Measurements from ENCODE around the gene ATP2B2.
A peak's percentile ranks its signal among the peaks of the same experiment; 100 is the strongest.

The ATP2B2 gene

GRCh38 chr3:10453431-10454163, 51.8 kb downstream of the ATP2B2 start:
- peaks cover 0 to 24% (median 0%) of the 10 kb centered on the region in 11 experiments; a peak in 4 of 22 replicates for H4K20me1 ChIP-seq
- H3K9me3 ChIP-seq (replicated peaks in 1 of 11): no peaks in the 10 kb centered on the region
- H3K4me2 ChIP-seq: peak overlapping the region in 7 of 11 experiments; percentile 79 to 95 (median 91); a peak in 12 of 22 replicates
- peaks cover 0 to 11% (median 0%) of the 10 kb centered on the region in 11 experiments; a peak in 3 of 22 replicates for H3K36me3 ChIP-seq
- no peak overlapping the region for H3K27ac ChIP-seq
- TF ChIP-seq Cebpa-rat (IDR thresholded peaks at IDR 0.05): no peak
- H3K4me3 ChIP-seq: no peak overlapping the region
- H3K27me3 ChIP-seq: no peaks in the 10 kb centered on the region
- peaks cover 39 to 95% (median 64%) of the 10 kb centered on the region in 10 experiments for H3K4me1 ChIP-seq
- H3K9ac ChIP-seq: no peak overlapping the region

GRCh38 chr3:10450494-10451440, 54.6 kb downstream of the ATP2B2 start:
- Histone ChIP-seq H3K4me1 (peaks cover 33 to 96% (median 60%) of the 10 kb centered on the region in 10 experiments), H3K4me3 (no peak overlapping the region), H4K20me1 (peaks cover 0 to 22% (median 0%) of the 10 kb centered on the region in 11 experiments; a peak in 2 of 22 replicates), H3K9ac (no peak overlapping the region), H3K9me3 (replicated peaks in 1 of 11) (no peaks in the 10 kb centered on the region), H3K36me3 (peaks cover 0 to 17% (median 0%) of the 10 kb centered on the region in 11 experiments; a peak in 3 of 22 replicates), H3K4me2 (peak overlapping the region in 4 of 11 experiments; percentile 4 to 26 (median 17); a peak in 6 of 22 replicates), H3K27me3 (no peaks in the 10 kb centered on the region), H3K27ac (no peak overlapping the region)
- no peak for TF ChIP-seq Cebpa-rat (IDR thresholded peaks at IDR 0.05)

- Histone ChIP-seq H3K9me3 (replicated peaks in 1 of 11) (no peaks in the 10 kb centered on the region), H3K4me1 (peaks cover 33 to 96% (median 60%) of the 10 kb centered on the region in 10 experiments), H3K36me3 (peaks cover 0 to 17% (median 0%) of the 10 kb centered on the region in 11 experiments; a peak in 3 of 22 replicates), H3K4me2 (peak overlapping the region in 1 of 11 experiments; percentile 11; a peak in 1 of 22 replicates), H3K4me3 (no peak overlapping the region), H4K20me1 (peaks cover 0 to 22% (median 0%) of the 10 kb centered on the region in 11 experiments; a peak in 3 of 22 replicates), H3K27ac (no peak overlapping the region), H3K9ac (no peak overlapping the region), H3K27me3 (no peaks in the 10 kb centered on the region)
- no peak for TF ChIP-seq Cebpa-rat (IDR thresholded peaks at IDR 0.05)
Measured at GRCh38 chr3:10449436-10449835, 56.0 kb downstream of the ATP2B2 start.

DNA sequence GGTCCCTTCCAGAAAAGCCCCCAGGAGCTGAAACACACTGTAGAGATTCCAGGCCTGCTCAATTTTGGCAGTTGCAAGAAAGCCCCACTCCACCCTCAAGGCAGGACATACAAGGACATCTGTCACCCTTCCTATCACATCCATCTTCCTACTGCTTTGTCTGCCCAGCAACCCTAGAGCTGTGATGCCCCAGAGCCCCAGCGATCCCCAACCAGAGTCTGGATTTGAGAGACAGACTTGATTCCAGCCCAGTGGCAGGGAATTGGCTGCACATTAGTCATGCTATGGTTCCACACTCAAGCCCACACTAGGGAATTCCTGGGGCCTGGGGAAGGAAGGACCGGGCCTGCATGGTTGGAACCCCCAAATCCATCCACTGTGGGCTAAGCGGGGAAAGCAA, 56.8 kb downstream of the ATP2B2 start:
- no peak overlapping the region for H3K4me3 ChIP-seq
- peaks cover 0 to 17% (median 0%) of the 10 kb centered on the region in 11 experiments; a peak in 3 of 22 replicates for H3K36me3 ChIP-seq
- peak overlapping the region in 4 of 11 experiments; percentile 7 to 90 (median 84); a peak in 2 of 22 replicates for H3K4me2 ChIP-seq
- H3K9me3 ChIP-seq (replicated peaks in 1 of 11): no peaks in the 10 kb centered on the region
- H3K4me1 ChIP-seq: peaks cover 40 to 97% (median 62%) of the 10 kb centered on the region in 10 experiments
- H4K20me1 ChIP-seq: peaks cover 0 to 22% (median 0%) of the 10 kb centered on the region in 11 experiments; a peak in 3 of 22 replicates
- no peak overlapping the region for H3K9ac ChIP-seq
- H3K27ac ChIP-seq: no peak overlapping the region
- no peak for TF ChIP-seq Cebpa-rat (IDR thresholded peaks at IDR 0.05)
- H3K27me3 ChIP-seq: no peaks in the 10 kb centered on the region

- H3K9me3 ChIP-seq (replicated peaks in 1 of 11): no peaks in the 10 kb centered on the region
- peak overlapping the region in 3 of 11 experiments; percentile 19 to 99 (median 33); a peak in 4 of 22 replicates for H3K27ac ChIP-seq
- H4K20me1 ChIP-seq: peaks cover 0 to 22% (median 0%) of the 10 kb centered on the region in 11 experiments; a peak in 3 of 22 replicates
- H3K4me3 ChIP-seq: no peak overlapping the region
- H3K27me3 ChIP-seq: no peaks in the 10 kb centered on the region
- peaks cover 49 to 98% (median 66%) of the 10 kb centered on the region in 10 experiments for H3K4me1 ChIP-seq
- peaks cover 0 to 25% (median 0%) of the 10 kb centered on the region in 11 experiments; a peak in 3 of 22 replicates for H3K36me3 ChIP-seq
- TF ChIP-seq Cebpa-rat (IDR thresholded peaks at IDR 0.05): no peak
- H3K4me2 ChIP-seq: peak overlapping the region in 9 of 11 experiments; percentile 27 to 94 (median 88); a peak in 19 of 22 replicates
- H3K9ac ChIP-seq: peak overlapping the region in 2 of 11 experiments; percentile 0 to 35; a peak in 1 of 22 replicates
Measured at GRCh38 chr3:10447527-10448260, 57.7 kb downstream of the ATP2B2 start.

- H3K9me3 ChIP-seq (replicated peaks in 1 of 11): no peaks in the 10 kb centered on the region
- H3K27ac ChIP-seq: peak overlapping the region in 4 of 11 experiments; percentile 10 to 99 (median 26); a peak in 3 of 22 replicates
- no peaks in the 10 kb centered on the region for H3K27me3 ChIP-seq
- peaks cover 49 to 98% (median 66%) of the 10 kb centered on the region in 10 experiments for H3K4me1 ChIP-seq
- H3K4me2 ChIP-seq: peak overlapping the region in 10 of 11 experiments; percentile 27 to 94 (median 88); a peak in 19 of 22 replicates
- H3K4me3 ChIP-seq: no peak overlapping the region
- no peak for TF ChIP-seq Cebpa-rat (IDR thresholded peaks at IDR 0.05)
- peaks cover 0 to 27% (median 0%) of the 10 kb centered on the region in 11 experiments; a peak in 3 of 22 replicates for H3K36me3 ChIP-seq
- peak overlapping the region in 2 of 11 experiments; percentile 0 to 35; a peak in 1 of 22 replicates for H3K9ac ChIP-seq
- H4K20me1 ChIP-seq: peaks cover 0 to 22% (median 0%) of the 10 kb centered on the region in 11 experiments; a peak in 3 of 22 replicates
Measured at GRCh38 chr3:10447110-10447509, 58.3 kb downstream of the ATP2B2 start.

DNA sequence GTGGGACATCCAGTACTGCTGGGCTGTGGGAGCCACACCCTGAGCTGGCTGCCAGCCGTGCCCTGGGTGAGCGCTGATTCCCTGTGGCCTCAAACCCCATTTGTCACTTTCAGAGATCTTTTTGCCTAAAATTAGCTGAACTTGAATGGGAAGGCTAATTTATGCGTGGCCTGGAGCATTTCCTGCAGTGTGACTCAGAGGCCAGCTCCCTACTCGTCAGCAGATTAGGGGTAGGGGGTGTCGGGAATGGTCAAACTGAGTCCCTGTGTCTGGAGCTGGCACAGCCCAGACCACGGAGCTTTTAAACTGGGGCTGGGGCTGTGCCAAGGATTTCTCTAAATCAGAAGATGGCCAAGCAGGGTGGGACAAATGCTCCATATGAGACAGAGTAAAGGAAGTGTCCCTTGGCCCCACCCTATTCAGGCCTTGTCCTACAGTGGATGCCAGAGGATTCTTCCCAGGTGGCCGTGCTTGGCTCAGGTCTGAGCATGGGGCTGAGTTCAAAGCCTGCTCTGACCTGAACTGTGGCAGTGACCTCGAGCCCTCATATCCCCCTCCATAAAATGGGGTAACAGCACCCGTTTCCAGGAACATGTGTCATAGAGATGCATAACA, 59.7 kb downstream of the ATP2B2 start:
- no peaks in the 10 kb centered on the region for H3K9me3 ChIP-seq (replicated peaks in 1 of 11)
- H4K20me1 ChIP-seq: peaks cover 0 to 17% (median 0%) of the 10 kb centered on the region in 11 experiments; a peak in 2 of 22 replicates
- peaks cover 0 to 27% (median 0%) of the 10 kb centered on the region in 11 experiments; a peak in 3 of 22 replicates for H3K36me3 ChIP-seq
- H3K27me3 ChIP-seq: no peaks in the 10 kb centered on the region
- peak overlapping the region in 5 of 11 experiments; percentile 8 to 80 (median 52); a peak in 9 of 22 replicates for H3K9ac ChIP-seq
- no peak for TF ChIP-seq Cebpa-rat (IDR thresholded peaks at IDR 0.05)
- H3K4me3 ChIP-seq: 0 out of 20 replicates have a peak overlapping the region, but pooled peaks of 1 of the 10 experiments have one; percentile 6
- peak overlapping the region in 7 of 11 experiments; percentile 1 to 99 (median 79); a peak in 11 of 22 replicates for H3K27ac ChIP-seq
- peaks cover 53 to 100% (median 79%) of the 10 kb centered on the region in 10 experiments for H3K4me1 ChIP-seq
- H3K4me2 ChIP-seq: peak overlapping the region; percentile 81 to 94 (median 90)

All from BLaER1 treated with 17β-estradiol and CSF1 and Interleukin-3, amounts not matched to agents 10 nM and 100 nM (cell line).